Smooth muscle cell of the umbilical artery (primary cell): ENCODE results near the gene GRK6. TPM values are rescaled to one million over a fixed set of nuclear protein-coding genes. Genes with fewer than 3 reads are reported as not detected.

Experiments used
- total RNA-seq: library from RNA; depleted of rRNA; stranded (reverse); fragments of >200 nt; gene quantifications from 2 replicates; pipeline ENCODE4 v1.2.3, GENCODE V29; 2014

GRK6 gene
- 14.6 and 26.1 TPM in 2 replicates for total RNA-seq

GRCh38 chr5:177426566-177427210 lies at the start of gene GRK6:
TSS of gene GRK6 (plus strand) at chr5:177426676. CDS start at chr5:177426846, 170 bp downstream.

DNA sequence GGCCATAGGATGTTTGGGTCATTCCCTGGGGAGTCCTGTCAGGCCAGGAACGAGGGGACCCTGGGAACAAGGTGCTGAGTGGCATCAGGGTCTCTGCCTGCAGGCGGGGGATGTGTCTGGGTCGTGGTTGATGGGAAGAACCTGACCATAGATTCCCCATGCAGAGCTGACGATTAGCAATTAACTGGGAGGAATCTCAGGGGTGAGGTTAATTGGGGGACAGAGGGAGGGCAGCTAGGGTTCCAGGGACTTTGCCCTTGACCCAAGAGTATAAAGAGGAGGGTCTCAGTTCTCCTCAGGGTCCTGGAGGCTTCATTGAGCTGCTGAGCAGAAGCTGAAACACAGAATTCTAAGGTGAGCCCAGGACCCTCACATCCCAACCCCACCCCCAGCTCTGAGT lies 42.3 kb upstream of the GRK6 start, which contains the start of gene SLC34A1:
SLC34A1 (plus strand) TSS at position 301 of the 400 bp plus-strand sequence. CDS start 1,308 bp downstream, outside the sequence.

GRCh38 chr5:177399997-177400868 lies 26.2 kb upstream of the GRK6 start, which contains the start of gene PFN3:
TSS of gene PFN3 (minus strand) at chr5:177400661. CDS start at chr5:177400576, 85 bp downstream.

DNA sequence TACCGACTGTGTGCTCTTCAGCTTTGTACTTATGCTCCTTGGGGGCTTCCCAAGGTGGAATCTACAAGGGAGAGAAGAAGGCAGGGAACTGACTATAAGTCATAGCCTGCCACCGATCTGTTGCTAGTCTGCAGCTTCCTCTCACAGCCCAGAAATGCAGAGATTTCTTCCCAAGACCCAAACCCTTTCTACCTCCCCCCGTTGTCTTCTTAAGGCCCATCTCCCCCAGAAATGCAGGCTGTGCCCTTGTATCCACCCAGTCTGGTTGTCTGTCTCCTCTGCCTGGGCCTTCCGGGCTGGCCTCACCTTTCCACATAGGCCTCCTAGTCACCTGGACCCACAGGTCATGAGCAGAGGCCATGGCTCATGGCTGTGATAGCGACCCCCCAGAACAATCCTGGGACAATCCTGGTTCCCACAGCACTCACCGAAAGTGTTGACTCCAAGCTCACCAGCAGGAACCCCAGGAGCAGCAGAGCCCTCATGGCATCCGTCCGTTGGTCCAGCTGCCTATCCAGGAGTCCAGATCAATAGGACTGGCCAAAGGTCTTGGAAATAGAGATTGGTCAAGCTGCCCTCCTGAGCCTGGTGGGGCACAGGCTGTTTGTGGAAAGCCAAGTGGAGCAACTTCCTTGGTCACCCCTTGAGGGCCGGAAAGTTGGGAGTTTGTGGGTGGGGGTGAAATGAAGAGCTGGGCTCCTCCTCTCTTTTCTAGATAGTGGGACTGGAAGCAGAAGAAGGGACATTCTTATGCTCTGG lies 17.3 kb upstream of the GRK6 start, which contains the start of gene F12:
F12 (minus strand) TSS at position 522 of the 759 bp plus-strand sequence; CDS start at position 485, 37 bp downstream.

GRCh38 chr5:177446200-177447065 lies 20.0 kb downstream of the GRK6 start, which contains the start of gene PRR7:
TSS of gene PRR7 (plus strand) at chr5:177446814. CDS start at chr5:177455068, 8,254 bp downstream.

DNA sequence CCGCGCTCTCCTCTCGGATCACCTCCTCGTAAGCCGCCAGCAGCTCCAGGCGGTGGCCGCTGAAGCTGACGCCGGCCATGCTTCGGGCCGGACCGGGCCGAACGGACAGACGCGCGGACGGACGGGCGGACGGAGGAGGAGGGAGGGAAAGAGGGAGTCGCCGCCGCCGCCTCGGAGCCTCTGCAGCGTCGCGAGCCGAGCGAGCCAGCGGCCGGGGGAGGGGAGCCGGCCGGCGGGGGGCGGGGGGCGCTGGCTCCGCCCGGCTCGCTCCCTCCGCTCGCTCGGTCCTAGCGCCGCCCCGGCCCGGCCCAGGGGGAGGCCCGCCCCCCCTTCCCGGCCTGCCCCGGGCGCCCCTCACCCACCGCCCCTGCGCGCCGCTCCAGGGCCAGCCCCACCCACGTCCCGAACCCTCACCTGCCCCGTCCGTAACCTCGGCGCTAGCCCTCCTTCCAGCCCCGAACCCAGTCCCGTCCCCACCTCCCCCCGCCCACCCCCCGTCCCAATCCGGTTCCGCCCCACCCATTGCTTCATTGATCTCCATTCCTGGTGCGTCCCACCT lies 47.0 kb downstream of the GRK6 start, which contains the start of gene DBN1:
DBN1 (minus strand) TSS at position 192 of the 559 bp plus-strand sequence; CDS start at position 79, 113 bp downstream.

Other genes with a start within 250 kb of the GRK6 start
- gene RAB24, start 123.0 kb upstream of the GRK6 start, total RNA-seq, result 17.9 and 25.5 TPM in 2 replicates
- gene PRELID1, start 122.9 kb upstream of the GRK6 start, total RNA-seq, result 79.6 and 79.9 TPM in 2 replicates
- 1.2 and 4.1 TPM in 2 replicates for gene MXD3, start 114.8 kb upstream of the GRK6 start, total RNA-seq
- 494 and 696 TPM in 2 replicates for gene LMAN2, start 75.0 kb upstream of the GRK6 start, total RNA-seq
- gene RGS14, start 68.8 kb upstream of the GRK6 start, total RNA-seq, result 3.9 and 4.2 TPM in 2 replicates
- gene SLC34A1, start 42.2 kb upstream of the GRK6 start, total RNA-seq, result not detected in 2 replicates
- not detected in 2 replicates for gene PFN3, start 26.0 kb upstream of the GRK6 start, total RNA-seq
- 0.51 and 0.89 TPM in 2 replicates for gene F12, start 17.1 kb upstream of the GRK6 start, total RNA-seq
- gene PRR7, start 20.1 kb downstream of the GRK6 start, total RNA-seq, result 6.2 and 9.5 TPM in 2 replicates
- 108 and 180 TPM in 2 replicates for gene DBN1, start 47.0 kb downstream of the GRK6 start, total RNA-seq
- 167 and 241 TPM in 2 replicates for gene PDLIM7, start 70.9 kb downstream of the GRK6 start, total RNA-seq
- gene DOK3, start 83.2 kb downstream of the GRK6 start, total RNA-seq, result 3.3 and 8.4 TPM in 2 replicates
- gene DDX41, start 90.3 kb downstream of the GRK6 start, total RNA-seq, result 88.5 and 128 TPM in 2 replicates
- gene FAM193B, start 127.9 kb downstream of the GRK6 start, total RNA-seq, result 17.2 and 24.9 TPM in 2 replicates
- gene TMED9, start 165.5 kb downstream of the GRK6 start, total RNA-seq, result 354 and 386 TPM in 2 replicates
- 72.1 and 94.4 TPM in 2 replicates for gene B4GALT7, start 173.5 kb downstream of the GRK6 start, total RNA-seq